A673 (cell line): ENCODE measurements around the gene INHBC. TPM values are rescaled to one million over a fixed set of nuclear protein-coding genes. Genes with fewer than 3 reads are reported as not detected.
A peak's percentile ranks its signal among the peaks of the same experiment; 100 is the strongest.

Experiments used
- BruUV-seq: library from RNA; stranded (reverse); fragments of 400-500 nt; replicated peaks from 2 replicates; lab custom pipeline; 2021; lab: Mats Ljungman, UMichigan
- CTCF ChIA-PET: fragments of 300-600 bp; sonication (Branson Sonifier 250); formaldehyde crosslinking; loops from one replicate; lab custom pipeline; 2022; ENCODE audit warnings: antibody characterized with exemption; lab: Charles Lee
- POLR2A ChIA-PET: fragments of 300-600 bp; sonication (Branson Sonifier 250); formaldehyde crosslinking; loops from one replicate; lab custom pipeline; 2022; ENCODE audit warnings: antibody characterized with exemption; ENCODE audit not compliant: low non-redundant PET; lab: Charles Lee
- DNase-seq: peaks from one replicate; pipeline ENCODE4 v3.0.0-alpha.2; 2015; ENCODE audit warnings: low spot score
- H3K27ac ChIP-seq: fragments of 200-600 bp; sonication (generic); 2 replicates; pipeline ENCODE4 v1.5.1; 2016; ENCODE audit warnings: mixed run types, low read depth, mild to moderate bottlenecking, mixed read lengths, antibody characterized with exemption, low read length; ENCODE audit not compliant: poor library complexity, severe bottlenecking
- H3K27me3 ChIP-seq: fragments of 200-600 bp; sonication (generic); replicated peaks from 2 replicates; pipeline ENCODE4 v1.6.1; 2017; ENCODE audit warnings: mixed run types, low read depth, mild to moderate bottlenecking, mixed read lengths, antibody characterized with exemption, low read length; ENCODE audit not compliant: insufficient read depth, poor library complexity
- H3K36me3 ChIP-seq: fragments of 200-600 bp; sonication (generic); 2 replicates; pipeline ENCODE4 v1.6.1; 2016; ENCODE audit warnings: mixed run types, mild to moderate bottlenecking, mixed read lengths, antibody characterized with exemption, low read length; ENCODE audit not compliant: insufficient read depth, poor library complexity, severe bottlenecking
- H3K4me1 ChIP-seq: fragments of 200-600 bp; sonication (generic); 2 replicates; pipeline ENCODE4 v1.6.1; 2017; ENCODE audit warnings: mixed run types, mild to moderate bottlenecking, mixed read lengths, antibody characterized with exemption, low read length; ENCODE audit not compliant: insufficient read depth, poor library complexity, severe bottlenecking
- H3K4me3 ChIP-seq: fragments of 200-600 bp; sonication (generic); 2 replicates; pipeline ENCODE4 v1.5.1; 2016; ENCODE audit warnings: low read depth, mixed run types, mild to moderate bottlenecking, mixed read lengths, low read length; ENCODE audit not compliant: poor library complexity, severe bottlenecking
- H3K9me3 ChIP-seq: fragments of 200-600 bp; sonication (generic); 2 replicates; pipeline ENCODE4 v1.6.1; 2016; ENCODE audit warnings: mixed run types, low read depth, mild to moderate bottlenecking, mixed read lengths, antibody characterized with exemption, low read length; ENCODE audit not compliant: poor library complexity, severe bottlenecking
- CTCF ChIP-seq: fragments of 300-800, 200-600 bp; sonication (generic); conservative IDR thresholded peaks from 2 replicates; pipeline ENCODE4 v1.5.1; 2017; ENCODE audit warnings: low read depth, mild to moderate bottlenecking, antibody characterized with exemption, low read length, moderate library complexity, mixed read lengths
- EZH2 ChIP-seq: fragments of 200-600 bp; sonication (generic); IDR thresholded peaks from 2 replicates; pipeline ENCODE4 v1.6.1; 2017; ENCODE audit warnings: borderline replicate concordance, low read depth, mild to moderate bottlenecking, mixed read lengths, antibody characterized with exemption, low read length; ENCODE audit not compliant: poor library complexity, severe bottlenecking
- intact Hi-C: fragments of 100-400 bp; cut with micrococcal nuclease; formaldehyde crosslinking; loops from one replicate; pipeline ENCODE4 v1.10.0; 2022; ENCODE audit not compliant: unreplicated experiment
- total RNA-seq: library from RNA; stranded (reverse); gene quantifications from 2 replicates; pipeline ENCODE4 v1.2.3, GENCODE V29; 2021

INHBC gene
- total RNA-seq, 1 experiment from 2014 or later = not detected

GRCh38 chr12:57415088-57415487, 19.5 kb upstream of the INHBC start:
- Histone ChIP-seq H3K27ac (no peak overlapping the region), H3K4me3 (no peak overlapping the region), H3K27me3 (no peaks in the 10 kb centered on the region), H3K4me1 (no peaks in the 10 kb centered on the region), H3K9me3 (no peaks in the 10 kb centered on the region), H3K36me3 (no peaks in the 10 kb centered on the region)
- DNase-seq = no peak
- no TSS peak for BruUV-seq
- CTCF ChIA-PET = no interaction called here
- no peak for TF ChIP-seq EZH2
- no peak for TF ChIP-seq CTCF
- POLR2A ChIA-PET = no interaction called here
- intact Hi-C loops = no loop called here

- POLR2A ChIA-PET = no interaction called here
- H3K27ac ChIP-seq = no peak overlapping the region
Measured at GRCh38 chr12:57416039-57416996, 18.3 kb upstream of the INHBC start.

GRCh38 chr12:57418255-57418654, 16.3 kb upstream of the INHBC start:
- intact Hi-C loops = no loop called here
- no TSS peak for BruUV-seq
- no peaks in the 10 kb centered on the region for H3K9me3 ChIP-seq
- peaks cover 7% of the 10 kb centered on the region for H3K36me3 ChIP-seq
- H3K27ac ChIP-seq = peak overlapping the region; percentile 1
- no peaks in the 10 kb centered on the region for H3K4me1 ChIP-seq
- CTCF ChIA-PET = no interaction called here
- H3K4me3 ChIP-seq = no peak overlapping the region
- TF ChIP-seq CTCF = no peak
- no peak for TF ChIP-seq EZH2
- H3K27me3 ChIP-seq = no peaks in the 10 kb centered on the region
- POLR2A ChIA-PET = no interaction called here
- no peak for DNase-seq

More at GRCh38 chr12:57416039-57416996, 18.3 kb upstream of the INHBC start:
- no peak for DNase-seq
- no TSS peak for BruUV-seq
- CTCF ChIA-PET = no interaction called here
- intact Hi-C loops = no loop called here
- no peaks in the 10 kb centered on the region for H3K9me3 ChIP-seq
- no peaks in the 10 kb centered on the region for H3K27me3 ChIP-seq
- H3K4me1 ChIP-seq = no peaks in the 10 kb centered on the region
- no peak overlapping the region for H3K4me3 ChIP-seq
- H3K36me3 ChIP-seq = no peaks in the 10 kb centered on the region
- TF ChIP-seq EZH2 (no peak), CTCF (no peak)
